Measurements from ENCODE around the gene TNRC6B. TPM values are rescaled to one million over a fixed set of nuclear protein-coding genes. Genes with fewer than 3 reads are reported as not detected.

TNRC6B gene
- total RNA-seq, 1 experiment from 2014 or later = 52.2 TPM

DNA sequence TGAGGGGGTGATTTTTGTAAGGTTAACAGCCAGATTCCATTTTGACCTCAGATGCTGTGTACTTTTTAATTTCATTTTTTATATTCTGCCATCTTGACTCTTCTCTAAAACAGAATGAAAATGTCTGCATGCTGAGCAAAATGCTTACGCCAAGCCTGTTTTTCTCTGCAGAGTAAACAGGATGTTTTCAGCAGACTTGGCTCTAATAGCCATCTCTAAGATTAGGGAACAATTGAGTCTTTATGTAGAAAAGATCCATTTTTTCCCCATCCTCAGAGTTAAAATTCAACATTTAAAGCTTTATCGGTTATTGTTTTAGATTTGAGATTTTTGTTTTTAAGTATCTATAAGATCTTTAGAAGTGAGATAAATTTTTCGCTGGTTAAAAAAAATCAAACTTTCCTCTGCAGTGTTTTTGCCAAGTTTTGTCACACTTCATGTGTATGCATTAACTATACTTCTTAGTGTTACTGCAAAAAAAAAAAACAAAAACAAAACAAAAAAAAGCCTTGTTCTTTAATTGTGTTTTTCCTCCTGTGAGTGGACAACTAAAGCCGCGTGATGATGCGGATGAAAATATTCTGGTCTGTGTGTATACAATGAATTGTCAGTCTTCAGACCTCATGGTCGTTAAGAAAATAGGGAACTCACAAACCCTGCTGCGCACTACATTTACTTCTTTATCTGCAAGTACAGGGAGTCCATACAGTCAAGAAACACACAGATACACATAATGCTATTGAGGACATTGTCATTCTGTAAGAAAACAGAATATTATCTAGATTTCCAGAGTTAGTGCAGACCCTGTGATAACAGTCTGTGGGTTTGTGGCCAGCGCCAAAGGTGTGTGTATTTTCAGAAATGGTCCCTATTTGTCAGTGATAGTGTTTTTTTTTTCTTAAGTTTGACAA lies 151.1 kb downstream of the TNRC6B start:
- POLR2A ChIA-PET (ENCODE audit: low non-redundant PET) = no interaction called here

GRCh38 chr22:40329466-40329865 lies 151.7 kb downstream of the TNRC6B start:
- ChIA-PET CTCF (no interaction called here), POLR2A (ENCODE audit: low non-redundant PET) (no interaction called here)
- DNase-seq (ENCODE audit: low spot score) = no peak
- intact Hi-C loops (cut with micrococcal nuclease; ENCODE audit: unreplicated experiment) = no loop called here
- Histone ChIP-seq H3K9me3 (ENCODE audit: low read depth, low read length, poor library complexity, severe bottlenecking) (no peaks in the 10 kb centered on the region), H3K27ac (ENCODE audit: low read depth, low read length, poor library complexity, severe bottlenecking) (no peak overlapping the region), H3K27me3 (replicated peaks; ENCODE audit: insufficient read depth, low read depth, low read length, poor library complexity) (no peaks in the 10 kb centered on the region), H3K36me3 (ENCODE audit: insufficient read depth, low read length, poor library complexity, severe bottlenecking) (peaks cover 4% of the 10 kb centered on the region), H3K4me3 (ENCODE audit: low read depth, low read length, poor library complexity, severe bottlenecking) (no peak overlapping the region), H3K4me1 (ENCODE audit: insufficient read depth, low read length, poor library complexity, severe bottlenecking) (peaks cover 13% of the 10 kb centered on the region)
- no peak for TF ChIP-seq EZH2 (IDR thresholded peaks at IDR 0.05; ENCODE audit: borderline replicate concordance, low read depth, low read length, poor library complexity, severe bottlenecking)
- TF ChIP-seq, protein P1, sequence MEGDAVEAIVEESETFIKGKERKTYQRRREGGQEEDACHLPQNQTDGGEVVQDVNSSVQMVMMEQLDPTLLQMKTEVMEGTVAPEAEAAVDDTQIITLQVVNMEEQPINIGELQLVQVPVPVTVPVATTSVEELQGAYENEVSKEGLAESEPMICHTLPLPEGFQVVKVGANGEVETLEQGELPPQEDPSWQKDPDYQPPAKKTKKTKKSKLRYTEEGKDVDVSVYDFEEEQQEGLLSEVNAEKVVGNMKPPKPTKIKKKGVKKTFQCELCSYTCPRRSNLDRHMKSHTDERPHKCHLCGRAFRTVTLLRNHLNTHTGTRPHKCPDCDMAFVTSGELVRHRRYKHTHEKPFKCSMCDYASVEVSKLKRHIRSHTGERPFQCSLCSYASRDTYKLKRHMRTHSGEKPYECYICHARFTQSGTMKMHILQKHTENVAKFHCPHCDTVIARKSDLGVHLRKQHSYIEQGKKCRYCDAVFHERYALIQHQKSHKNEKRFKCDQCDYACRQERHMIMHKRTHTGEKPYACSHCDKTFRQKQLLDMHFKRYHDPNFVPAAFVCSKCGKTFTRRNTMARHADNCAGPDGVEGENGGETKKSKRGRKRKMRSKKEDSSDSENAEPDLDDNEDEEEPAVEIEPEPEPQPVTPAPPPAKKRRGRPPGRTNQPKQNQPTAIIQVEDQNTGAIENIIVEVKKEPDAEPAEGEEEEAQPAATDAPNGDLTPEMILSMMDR (conservative IDR thresholded peaks at IDR 0.05; ENCODE audit: low read depth, low read length) = no peak
- no TSS peak for BruUV-seq (replicated peaks)

More for the DNA sequence above, 151.1 kb downstream of the TNRC6B start:
- Histone ChIP-seq H3K27me3 (replicated peaks; ENCODE audit: insufficient read depth, low read depth, low read length, poor library complexity) (no peaks in the 10 kb centered on the region), H3K36me3 (ENCODE audit: insufficient read depth, low read length, poor library complexity, severe bottlenecking) (peaks cover 4% of the 10 kb centered on the region), H3K27ac (ENCODE audit: low read depth, low read length, poor library complexity, severe bottlenecking) (no peak overlapping the region), H3K9me3 (ENCODE audit: low read depth, low read length, poor library complexity, severe bottlenecking) (no peaks in the 10 kb centered on the region), H3K4me3 (ENCODE audit: low read depth, low read length, poor library complexity, severe bottlenecking) (no peak overlapping the region), H3K4me1 (ENCODE audit: insufficient read depth, low read length, poor library complexity, severe bottlenecking) (peaks cover 7% of the 10 kb centered on the region)
- TF ChIP-seq, protein P1 (conservative IDR thresholded peaks at IDR 0.05; ENCODE audit: low read depth, low read length) = no peak
- no peak for TF ChIP-seq EZH2 (IDR thresholded peaks at IDR 0.05; ENCODE audit: borderline replicate concordance, low read depth, low read length, poor library complexity, severe bottlenecking)
- DNase-seq (ENCODE audit: low spot score) = no peak
- BruUV-seq (replicated peaks) = no TSS peak
- CTCF ChIA-PET = no interaction called here
- intact Hi-C loops (cut with micrococcal nuclease; ENCODE audit: unreplicated experiment) = no loop called here

DNA sequence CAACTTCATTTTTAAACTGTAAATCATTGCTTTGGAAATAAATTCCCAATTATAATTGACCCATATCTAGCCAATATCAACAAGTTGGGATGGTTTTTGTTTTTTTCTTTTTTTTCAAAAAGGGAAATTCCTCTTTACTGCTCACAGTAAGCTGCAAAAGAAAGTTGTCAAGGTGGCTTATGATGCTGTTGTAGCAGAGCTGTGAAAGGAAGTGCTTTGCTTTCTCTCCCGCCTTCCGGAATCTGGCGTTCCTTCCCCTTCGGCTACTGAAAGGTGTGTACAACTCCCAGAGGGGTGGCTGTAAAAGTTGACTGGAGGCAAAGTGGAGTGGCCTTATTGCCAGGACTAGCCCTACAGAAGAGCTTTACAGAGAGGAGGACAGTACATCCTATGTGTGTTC lies 152.4 kb downstream of the TNRC6B start:
- TF ChIP-seq, protein P1 (conservative IDR thresholded peaks at IDR 0.05; ENCODE audit: low read depth, low read length) = no peak
- TF ChIP-seq EZH2 (IDR thresholded peaks at IDR 0.05; ENCODE audit: borderline replicate concordance, low read depth, low read length, poor library complexity, severe bottlenecking) = no peak
- ChIA-PET CTCF (no interaction called here), POLR2A (ENCODE audit: low non-redundant PET) (no interaction called here)
- H3K4me3 ChIP-seq (ENCODE audit: low read depth, low read length, poor library complexity, severe bottlenecking) = no peak overlapping the region
- no peaks in the 10 kb centered on the region for H3K9me3 ChIP-seq (ENCODE audit: low read depth, low read length, poor library complexity, severe bottlenecking)
- H3K27me3 ChIP-seq (replicated peaks; ENCODE audit: insufficient read depth, low read depth, low read length, poor library complexity) = no peaks in the 10 kb centered on the region
- H3K36me3 ChIP-seq (ENCODE audit: insufficient read depth, low read length, poor library complexity, severe bottlenecking) = peaks cover 2% of the 10 kb centered on the region
- no TSS peak for BruUV-seq (replicated peaks)
- no peak for DNase-seq (ENCODE audit: low spot score)
- intact Hi-C loops (cut with micrococcal nuclease; ENCODE audit: unreplicated experiment) = no loop called here
- H3K27ac ChIP-seq (ENCODE audit: low read depth, low read length, poor library complexity, severe bottlenecking) = no peak overlapping the region
- H3K4me1 ChIP-seq (ENCODE audit: insufficient read depth, low read length, poor library complexity, severe bottlenecking) = peaks cover 19% of the 10 kb centered on the region
